Embryonic facial prominence (tissue), 1 donor: ENCODE results near the gene GSTM1.
"Not testable (repeated sequence)": the region's sequence is repeated elsewhere in the genome, so short reads cannot be mapped to it uniquely, and the experiment has no call there.

Experiments used
- DNase-seq: peaks from one replicate; pipeline ENCODE4 v3.0.0-alpha.2; 2016; ENCODE audit errors: extremely low spot score

GSTM1 gene

GRCh38 chr1:109659997-109660690, 27.5 kb upstream of the GSTM1 start:
- DNase-seq: no peak

GRCh38 chr1:109660691-109661026, 27.0 kb upstream of the GSTM1 start:
- DNase-seq: not testable (repeated sequence)

- no peak for DNase-seq
These were observed 26.2 kb upstream of the GSTM1 start for GRCh38 chr1:109661391-109661790.

GRCh38 chr1:109664671-109665070, 22.9 kb upstream of the GSTM1 start:
- DNase-seq: no peak

- DNase-seq: peak; percentile 82
These were observed 20.0 kb upstream of the GSTM1 start, which contains the start of gene GSTM2 for GRCh38 chr1:109667452-109668122. Gene GSTM2 (plus strand): TSS chr1:109668057. CDS start chr1:109668116, 59 bp downstream.

- no peak for DNase-seq
These were observed 19.4 kb upstream of the GSTM1 start for GRCh38 chr1:109668123-109668775.

- no peak for DNase-seq
These were observed 18.2 kb upstream of the GSTM1 start for GRCh38 chr1:109669246-109669948.

- not testable (repeated sequence) for DNase-seq
These were observed 17.7 kb upstream of the GSTM1 start for GRCh38 chr1:109669949-109670302.

GRCh38 chr1:109671067-109671466, 16.6 kb upstream of the GSTM1 start:
- DNase-seq: no peak

GRCh38 chr1:109673861-109674260, 13.8 kb upstream of the GSTM1 start:
- DNase-seq: not testable (repeated sequence)

- not testable (repeated sequence) for DNase-seq
These were observed 10.8 kb upstream of the GSTM1 start for GRCh38 chr1:109676683-109677381.

GRCh38 chr1:109677459-109677858, 10.2 kb upstream of the GSTM1 start:
- no peak for DNase-seq

- DNase-seq: not testable (repeated sequence)
These were observed 9.0 kb upstream of the GSTM1 start for GRCh38 chr1:109678637-109679036.

- not testable (repeated sequence) for DNase-seq
These were observed 2.8 kb upstream of the GSTM1 start for GRCh38 chr1:109684777-109685176.

GRCh38 chr1:109685399-109685798, 2.2 kb upstream of the GSTM1 start:
- not testable (repeated sequence) for DNase-seq

GRCh38 chr1:109685890-109686289, 1.7 kb upstream of the GSTM1 start:
- DNase-seq: not testable (repeated sequence)

GRCh38 chr1:109687109-109687508, 508 bp upstream of the GSTM1 start:
- DNase-seq: not testable (repeated sequence)

GRCh38 chr1:109689844-109690405, 2.3 kb downstream of the GSTM1 start:
- no peak for DNase-seq

- no peak for DNase-seq
These were observed 4.1 kb downstream of the GSTM1 start for GRCh38 chr1:109691759-109692158.

GRCh38 chr1:109694400-109694799, 6.8 kb downstream of the GSTM1 start:
- DNase-seq: not testable (repeated sequence)

- not testable (repeated sequence) for DNase-seq
These were observed 7.5 kb downstream of the GSTM1 start for GRCh38 chr1:109695138-109695537.
